Measurements from ENCODE around the gene PAIP2B.

DNA sequence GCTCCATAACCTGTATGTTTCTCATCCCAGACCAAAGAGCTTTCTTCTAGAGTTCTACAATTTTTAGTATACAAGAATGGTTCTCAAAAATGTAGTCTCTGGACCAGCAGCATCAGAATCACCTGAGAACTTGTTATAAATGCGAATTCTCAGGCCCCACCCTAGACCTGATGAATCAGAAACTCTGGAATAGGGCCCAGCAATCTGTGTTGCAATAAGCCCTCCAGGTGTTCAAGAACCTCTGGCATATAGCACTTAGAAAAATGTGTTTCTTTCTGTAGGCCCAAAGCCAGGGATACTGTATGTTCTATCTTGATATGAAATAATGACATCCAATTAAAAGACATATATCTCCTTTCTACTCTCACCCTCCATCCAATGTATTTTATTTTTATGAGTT, 10.4 kb downstream of the PAIP2B start:
- TF ChIP-seq EZH2 (IDR thresholded peaks at IDR 0.05) (no peak), POLR2AphosphoS5 (IDR thresholded peaks at IDR 0.05; ENCODE audit: borderline replicate concordance, low read depth, low read length) (no peak), FOXP2 (optimal IDR thresholded peaks at IDR 0.05; ENCODE audit: control extremely low read depth, extremely low read length, insufficient read depth) (no peak)

Data from SK-N-MC (cell line).